NCI-H1092 (cell line): ENCODE results near the gene MTMR11.
"Not testable (repeated sequence)": the region's sequence is repeated elsewhere in the genome, so short reads cannot be mapped to it uniquely, and the experiment has no call there.

ENCODE experiments used
- DNase-seq: peaks from one replicate; lab custom pipeline; 2025; lab: John Stamatoyannopoulos, UW

The MTMR11 gene

GRCh38 chr1:149899460-149900284, 37.0 kb downstream of the MTMR11 start, which contains the start of gene BOLA1:
TSS of gene BOLA1 (plus strand) at chr1:149899568. CDS start at chr1:149900060, 492 bp downstream.
- peak; percentile 95 for DNase-seq

- no peak for DNase-seq
These were observed 40.1 kb downstream of the MTMR11 start for GRCh38 chr1:149896575-149896974.

- no peak for DNase-seq
These were observed 47.7 kb downstream of the MTMR11 start for GRCh38 chr1:149888999-149889289.

- DNase-seq = peak; percentile 73
These were observed 48.3 kb downstream of the MTMR11 start for GRCh38 chr1:149888247-149888998.

GRCh38 chr1:149887456-149888246, 49.0 kb downstream of the MTMR11 start:
- peak; percentile 95 for DNase-seq

GRCh38 chr1:149887196-149887455, 49.6 kb downstream of the MTMR11 start:
- DNase-seq = not testable (repeated sequence)

GRCh38 chr1:149886396-149887195, 50.1 kb downstream of the MTMR11 start:
- DNase-seq = peak; percentile 99

GRCh38 chr1:149886121-149886395, 50.6 kb downstream of the MTMR11 start:
- not testable (repeated sequence) for DNase-seq

GRCh38 chr1:149885339-149886120, 51.1 kb downstream of the MTMR11 start:
- DNase-seq = peak; percentile 90

- DNase-seq = no peak
These were observed 52.0 kb downstream of the MTMR11 start for GRCh38 chr1:149884433-149885338.

GRCh38 chr1:149883598-149884247, 53.0 kb downstream of the MTMR11 start:
- no peak for DNase-seq

- DNase-seq = no peak
These were observed 54.8 kb downstream of the MTMR11 start for GRCh38 chr1:149881876-149882275.

GRCh38 chr1:149879556-149879955, 57.1 kb downstream of the MTMR11 start:
- DNase-seq = no peak
